GM18517 (cell line): ENCODE results near the gene FOXP1.

Source experiments
- ATAC-seq: cut with Tn5 transposase; IDR thresholded peaks from one replicate; pipeline ENCODE4 v1.9.1; 2021; ENCODE audit warnings: mild to moderate bottlenecking, moderate library complexity; ENCODE audit not compliant: unreplicated experiment

Gene FOXP1

GRCh38 chr3:71055257-71056001, 528.1 kb downstream of the FOXP1 start:
- ATAC-seq = no peak

GRCh38 chr3:71054312-71054711, 529.2 kb downstream of the FOXP1 start:
- ATAC-seq = no peak

GRCh38 chr3:71053495-71053894, 530.0 kb downstream of the FOXP1 start:
- no peak for ATAC-seq

- ATAC-seq = no peak
Measured at GRCh38 chr3:71052716-71053115, 530.8 kb downstream of the FOXP1 start.

GRCh38 chr3:71051893-71052687, 531.4 kb downstream of the FOXP1 start:
- ATAC-seq = no peak

GRCh38 chr3:71051259-71051595, 532.3 kb downstream of the FOXP1 start:
- ATAC-seq = no peak

GRCh38 chr3:71050538-71051258, 532.8 kb downstream of the FOXP1 start:
- ATAC-seq = no peak

GRCh38 chr3:71050166-71050537, 533.4 kb downstream of the FOXP1 start:
- no peak for ATAC-seq

- no peak for ATAC-seq
Measured at GRCh38 chr3:71048948-71049347, 534.6 kb downstream of the FOXP1 start.

GRCh38 chr3:71047616-71048531, 535.7 kb downstream of the FOXP1 start:
- no peak for ATAC-seq

- ATAC-seq = no peak
Measured at GRCh38 chr3:71046791-71047190, 536.7 kb downstream of the FOXP1 start.

GRCh38 chr3:71045917-71046282, 537.6 kb downstream of the FOXP1 start:
- no peak for ATAC-seq

- ATAC-seq = no peak
Measured at GRCh38 chr3:71045212-71045916, 538.2 kb downstream of the FOXP1 start.

- no peak for ATAC-seq
Measured at GRCh38 chr3:71042759-71043158, 540.8 kb downstream of the FOXP1 start.

GRCh38 chr3:71041371-71041770, 542.2 kb downstream of the FOXP1 start:
- no peak for ATAC-seq

GRCh38 chr3:71039332-71039731, 544.2 kb downstream of the FOXP1 start:
- ATAC-seq = no peak

- ATAC-seq = no peak
Measured at GRCh38 chr3:71037775-71038174, 545.8 kb downstream of the FOXP1 start.

GRCh38 chr3:71035886-71036285, 547.6 kb downstream of the FOXP1 start:
- no peak for ATAC-seq

GRCh38 chr3:71035314-71035713, 548.2 kb downstream of the FOXP1 start:
- no peak for ATAC-seq

- no peak for ATAC-seq
Measured at GRCh38 chr3:71033681-71034220, 549.8 kb downstream of the FOXP1 start.
